Sciatic nerve (tissue), 2 donors: ENCODE measurements around the gene DNASE1. TPM values are rescaled to one million over a fixed set of nuclear protein-coding genes. Genes with fewer than 3 reads are reported as not detected.
"Not testable (repeated sequence)": the region's sequence is repeated elsewhere in the genome, so short reads cannot be mapped to it uniquely, and the experiment has no call there.

Experiments used
- ATAC-seq: fragments of 200-7000 bp; cut with Tn5 transposase; one replicate; pipeline ENCODE4 v1.9.1; 2020; ENCODE audit warnings: mild to moderate bottlenecking, moderate library complexity
- DNase-seq: peaks from one replicate; pipeline ENCODE4 v3.0.0-alpha.2; 2020; ENCODE audit warnings: low spot score
- intact Hi-C: fragments of 100-400 bp; cut with DNase I; formaldehyde crosslinking; loops from one replicate; pipeline ENCODE4 v1.14.2; 2022
- total RNA-seq: library from RNA; stranded (reverse); fragmentation: NEBNext Ultra II Directional; extraction: Animal tissue kit (Norgen Biotek cat#: 25700); gene quantifications from one replicate; pipeline ENCODE4 v1.2.1, GENCODE V29; 2021
- donor health status: DM: no; HTN: no; CAD: no.
- donor health status: DM: no; HTN: no; CAD: no.

Gene DNASE1
- total RNA-seq, 1 donor from 2014 or later = 24.7 TPM

DNA sequence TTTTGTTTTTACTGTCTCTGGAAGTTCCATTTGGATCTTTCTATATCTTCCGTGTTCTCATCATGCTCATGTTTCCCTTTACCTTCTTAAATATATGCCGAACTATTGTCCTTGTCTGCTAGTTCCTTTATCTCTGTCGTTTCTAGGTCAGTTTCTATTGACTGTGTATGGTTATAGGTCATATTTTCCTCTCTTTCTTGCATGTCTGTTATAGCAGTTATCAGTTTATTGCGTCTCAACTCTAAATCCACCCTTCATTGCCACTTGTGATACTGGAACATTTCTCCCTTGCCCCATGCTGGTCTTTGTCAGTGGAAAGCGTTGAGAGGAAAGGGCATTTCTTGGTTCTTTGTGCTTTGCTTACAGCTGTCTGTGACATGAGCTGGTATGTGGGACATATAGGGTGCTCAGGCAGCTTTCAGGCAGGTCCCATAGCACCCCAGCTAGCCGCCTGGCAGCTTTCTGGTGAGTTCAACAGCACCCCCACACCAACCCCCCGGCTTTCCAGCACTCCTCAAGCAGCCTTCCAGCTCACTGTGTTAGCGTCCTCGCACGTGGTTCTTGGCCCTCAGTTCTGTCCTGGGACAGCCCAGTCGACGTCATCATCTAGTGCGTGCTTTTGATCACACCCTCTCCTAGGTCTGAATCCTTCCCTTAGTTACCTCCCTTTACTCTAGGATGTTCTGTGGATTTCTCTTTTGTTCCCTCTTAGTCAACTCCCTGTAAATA lies 15.4 kb upstream of the DNASE1 start:
- intact Hi-C loops = no loop called here
- DNase-seq (no peak), ATAC-seq (no peak)

DNA sequence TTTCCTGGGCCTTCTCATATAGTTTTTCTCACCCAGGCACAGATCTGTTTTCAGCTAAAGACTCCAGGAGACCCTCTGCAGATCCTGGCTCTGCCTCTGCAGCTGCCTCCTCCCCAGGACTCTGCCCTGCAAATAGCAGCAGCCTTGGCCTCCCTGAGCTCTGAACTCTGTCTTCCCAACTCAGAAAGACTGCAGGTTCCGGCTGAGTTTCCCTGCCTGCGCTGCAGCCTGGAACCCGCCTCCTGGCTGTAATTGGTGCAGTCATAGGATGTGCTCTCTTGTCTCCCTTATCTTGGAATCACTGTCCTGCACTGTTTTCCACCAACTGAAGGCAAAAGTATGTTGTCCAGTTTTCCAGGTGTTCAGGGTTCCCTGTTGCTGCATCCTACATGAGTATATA lies 14.3 kb upstream of the DNASE1 start:
- intact Hi-C loops = no loop called here
- ATAC-seq (no peak), DNase-seq (no peak)

DNA sequence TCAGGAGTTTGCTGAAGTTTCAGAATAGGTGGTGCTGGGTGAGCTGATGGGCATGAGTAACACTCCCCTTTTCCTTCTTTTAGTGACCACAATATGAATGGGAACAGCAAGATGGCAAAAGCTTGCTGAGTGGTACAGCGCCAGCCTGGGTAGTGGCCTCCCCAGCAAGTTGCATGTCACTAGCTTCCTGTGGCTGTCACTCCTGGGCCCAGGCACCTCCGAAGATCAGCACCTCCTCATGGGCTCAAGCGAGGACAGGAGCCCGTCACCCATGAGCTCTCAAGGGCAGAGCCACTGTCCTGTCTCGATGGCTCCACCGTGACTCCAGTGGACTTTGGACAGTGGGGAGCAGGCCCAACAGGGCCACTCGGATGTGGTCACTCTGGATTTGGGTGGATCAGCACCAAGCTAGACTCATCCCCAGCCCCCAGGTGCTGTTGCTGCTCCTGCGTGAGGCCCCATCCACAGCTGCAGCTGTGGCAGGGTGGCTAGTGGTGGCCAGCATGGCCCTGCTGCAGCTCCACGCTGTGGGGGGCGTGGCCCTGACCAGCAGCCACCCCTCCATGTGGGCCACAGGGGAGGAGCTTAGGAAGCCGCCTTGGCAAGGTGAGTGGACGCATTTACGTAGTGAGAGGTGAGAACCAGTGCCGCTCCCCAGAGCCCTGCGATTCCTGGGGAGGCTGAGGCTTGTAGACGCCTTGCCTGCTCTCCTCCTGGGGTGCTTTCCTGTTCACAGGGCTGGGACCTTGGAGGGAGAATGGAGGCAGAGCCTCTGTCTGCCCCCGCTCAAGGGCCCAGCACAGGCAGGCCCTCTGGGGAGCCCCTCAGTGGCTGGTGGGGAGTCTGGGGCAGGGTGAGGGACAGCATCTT lies 13.6 kb upstream of the DNASE1 start:
- intact Hi-C loops = no loop called here
- no peak for ATAC-seq
- DNase-seq = no peak

DNA sequence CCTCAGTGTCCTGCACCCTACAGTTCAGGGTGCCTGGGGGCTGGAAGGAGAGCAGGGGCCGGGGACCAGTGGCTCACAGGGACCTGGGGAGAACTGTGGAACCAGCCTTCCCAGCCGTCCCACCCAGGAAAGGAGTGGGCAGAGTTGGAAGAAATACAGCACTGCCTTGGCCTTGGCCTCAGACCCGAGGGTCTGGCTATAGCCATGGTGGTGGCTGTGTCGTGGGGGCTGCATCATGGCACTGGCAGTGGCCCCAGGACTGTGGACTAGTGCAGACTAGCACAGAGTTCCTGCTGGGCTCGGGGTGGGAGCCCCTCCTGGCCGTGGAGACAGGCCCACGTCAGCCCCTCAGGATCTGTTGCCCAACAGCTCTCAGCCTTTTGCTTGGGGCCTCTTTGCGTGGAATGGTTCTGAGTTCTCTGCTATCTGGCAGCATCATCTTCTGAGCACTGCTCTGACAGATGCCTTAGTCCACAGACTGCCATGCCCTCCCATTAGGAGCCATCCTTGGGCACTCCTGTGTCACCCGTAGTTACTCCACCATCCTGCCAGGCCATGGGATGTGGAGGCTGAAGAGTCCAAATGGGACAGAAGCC lies 12.6 kb upstream of the DNASE1 start:
- intact Hi-C loops = no loop called here
- ATAC-seq (no peak), DNase-seq (no peak)

DNA sequence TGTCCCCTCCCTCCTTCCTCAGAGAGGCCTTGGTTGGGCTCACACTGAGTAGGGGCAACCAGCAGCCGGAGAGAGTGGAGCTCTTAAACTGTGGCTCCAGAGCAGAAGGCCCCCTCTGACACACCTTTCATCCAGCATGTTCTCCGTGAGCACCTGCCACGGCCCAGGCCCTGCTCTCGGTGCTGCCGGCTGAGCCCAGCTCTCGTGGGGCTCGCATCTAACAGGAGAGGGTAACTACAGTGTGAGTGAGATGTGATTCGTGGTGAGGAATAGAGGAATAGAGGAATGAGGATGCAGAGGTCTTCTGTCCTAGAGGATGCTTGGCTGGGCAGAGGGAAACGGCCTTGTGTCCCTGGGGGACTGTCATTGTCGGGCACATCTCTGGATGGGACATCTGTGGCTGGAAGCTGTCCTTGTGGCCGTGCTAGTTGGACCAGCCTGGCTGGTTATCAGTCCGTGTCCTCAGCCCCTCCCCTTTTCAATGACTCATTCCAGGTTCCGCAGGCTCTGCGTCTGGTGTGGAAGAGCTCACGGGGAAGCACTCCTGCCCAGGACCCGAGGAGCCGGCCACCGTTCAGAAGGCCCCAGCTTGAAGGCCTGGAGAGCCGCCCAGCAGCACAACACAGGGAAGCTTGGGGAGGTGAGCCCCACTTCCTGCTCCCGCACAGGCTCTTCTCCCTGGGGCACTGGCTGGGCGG lies 11.9 kb upstream of the DNASE1 start:
- intact Hi-C loops = no loop called here
- DNase-seq = no peak
- no peak for ATAC-seq

DNA sequence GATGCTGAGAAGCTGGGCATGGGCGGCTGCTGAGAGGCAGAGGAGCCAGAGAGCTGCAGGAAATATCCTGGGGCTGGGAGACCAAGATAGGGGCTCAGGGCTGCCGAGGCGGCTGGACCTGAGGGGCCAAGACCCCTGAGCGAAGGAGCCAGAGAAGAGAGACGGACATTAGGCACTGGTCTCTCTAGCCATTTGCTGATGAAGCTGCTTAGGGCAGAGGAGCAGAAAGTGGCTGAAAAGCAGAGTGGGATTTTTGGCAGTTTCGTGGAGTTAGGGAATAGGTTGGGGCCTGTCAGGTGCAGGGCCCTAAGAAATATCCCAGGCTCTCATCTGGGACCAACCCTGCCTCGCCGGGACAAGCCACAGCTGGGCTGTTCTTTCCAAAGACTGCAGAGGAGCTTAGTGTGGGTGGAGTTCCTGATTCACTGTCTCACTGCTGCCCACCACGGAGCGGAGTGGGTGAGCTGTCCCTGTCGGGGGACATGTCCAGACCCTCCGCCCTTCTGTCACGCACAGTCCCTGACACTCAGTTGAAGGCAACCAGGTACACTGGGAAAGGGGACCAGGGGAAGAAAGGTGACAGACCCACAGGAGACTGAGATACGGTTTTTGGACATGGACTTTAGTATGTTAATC lies 11.3 kb upstream of the DNASE1 start:
- DNase-seq = no peak
- intact Hi-C loops = no loop called here
- ATAC-seq = no peak

DNA sequence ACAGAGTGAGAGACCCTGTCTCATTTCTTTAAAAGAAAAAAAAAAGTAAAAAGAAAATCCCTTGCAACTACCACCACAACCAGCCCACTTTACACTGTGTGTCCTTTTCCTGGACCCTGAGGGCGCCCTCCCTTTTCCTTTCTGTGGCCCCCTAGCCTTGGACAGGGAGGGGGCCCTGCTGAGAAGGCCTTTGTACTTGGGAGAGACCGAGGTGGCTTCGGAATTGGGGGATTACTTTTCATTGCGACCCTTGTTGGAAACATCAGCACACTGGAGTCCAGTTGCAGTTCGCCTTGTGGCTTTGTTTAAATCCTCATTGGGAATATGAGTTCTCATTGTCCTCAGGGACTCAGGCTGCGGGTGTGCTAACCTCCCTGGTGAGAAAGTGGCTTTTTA lies 9.4 kb upstream of the DNASE1 start:
- intact Hi-C loops = no loop called here
- no peak for ATAC-seq
- no peak for DNase-seq

DNA sequence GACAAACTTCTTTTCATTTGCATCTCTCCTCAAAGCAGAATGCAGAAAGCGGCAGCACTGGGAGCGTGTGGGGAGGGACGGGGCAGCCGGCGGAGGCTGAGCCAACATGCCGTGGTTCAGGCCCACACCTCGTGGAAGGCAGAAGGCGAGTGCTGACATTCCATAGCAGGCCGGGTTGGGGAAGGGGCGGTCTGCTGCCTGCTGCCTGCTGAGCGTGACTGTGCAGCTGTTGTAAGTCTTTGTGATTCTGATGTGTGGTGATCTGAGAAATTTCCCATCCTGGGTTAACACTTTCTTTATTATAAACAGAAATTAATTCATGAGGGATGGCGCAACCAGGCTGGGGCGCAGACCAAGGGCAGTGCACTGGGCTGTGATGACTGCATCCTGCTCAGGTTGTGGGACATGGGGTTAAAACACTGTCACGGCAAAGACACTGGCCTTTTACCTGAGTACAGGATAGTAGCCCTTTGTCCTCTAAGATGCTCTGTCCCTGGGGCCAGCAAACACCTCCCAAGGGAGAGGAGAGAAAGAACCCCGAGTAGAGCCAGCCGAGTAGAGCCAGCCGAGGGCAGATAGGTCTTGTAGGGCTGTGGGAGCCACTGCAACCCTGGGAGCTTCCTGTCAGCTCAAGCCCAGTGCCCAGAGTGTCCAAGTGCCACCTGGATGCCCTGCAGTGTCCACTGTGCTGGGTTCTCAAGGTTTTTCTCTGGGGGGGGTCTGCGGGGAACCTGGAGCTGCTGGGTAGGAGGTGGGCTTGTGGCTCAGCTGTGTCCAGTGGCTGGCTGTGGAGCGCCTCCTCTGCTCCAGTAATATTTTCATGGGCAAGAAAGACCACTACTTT lies 8.8 kb upstream of the DNASE1 start:
- intact Hi-C loops = no loop called here
- DNase-seq (no peak), ATAC-seq (peak; percentile 38)

DNA sequence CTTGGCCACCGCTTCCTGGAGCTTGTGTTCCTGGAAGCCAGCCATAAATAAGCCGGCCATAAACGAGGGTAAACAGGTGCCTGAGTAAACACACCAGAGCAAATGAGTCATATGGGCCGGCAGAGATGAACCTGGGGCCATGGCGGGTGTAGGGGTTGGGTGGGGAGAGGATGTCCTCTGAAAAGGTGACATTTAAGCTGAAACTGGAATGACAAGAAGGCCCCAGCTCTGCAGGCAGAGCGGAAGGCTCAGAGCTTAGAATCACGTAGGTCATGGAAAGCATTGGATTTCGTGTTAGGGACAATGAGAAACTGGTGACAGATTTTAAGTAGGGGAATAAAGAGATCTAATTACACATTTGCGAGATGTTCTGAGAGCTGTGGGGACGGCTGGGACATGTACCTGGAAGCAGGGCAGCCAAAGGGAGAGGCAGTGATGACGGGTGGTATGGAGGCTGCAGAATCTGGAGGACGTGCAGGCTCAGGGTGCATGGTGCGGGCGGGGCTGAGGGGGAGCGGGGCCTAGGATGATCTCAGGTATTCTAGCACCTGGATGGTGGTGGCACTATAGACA lies 8.1 kb upstream of the DNASE1 start:
- no peak for DNase-seq
- no peak for ATAC-seq
- intact Hi-C loops = no loop called here

DNA sequence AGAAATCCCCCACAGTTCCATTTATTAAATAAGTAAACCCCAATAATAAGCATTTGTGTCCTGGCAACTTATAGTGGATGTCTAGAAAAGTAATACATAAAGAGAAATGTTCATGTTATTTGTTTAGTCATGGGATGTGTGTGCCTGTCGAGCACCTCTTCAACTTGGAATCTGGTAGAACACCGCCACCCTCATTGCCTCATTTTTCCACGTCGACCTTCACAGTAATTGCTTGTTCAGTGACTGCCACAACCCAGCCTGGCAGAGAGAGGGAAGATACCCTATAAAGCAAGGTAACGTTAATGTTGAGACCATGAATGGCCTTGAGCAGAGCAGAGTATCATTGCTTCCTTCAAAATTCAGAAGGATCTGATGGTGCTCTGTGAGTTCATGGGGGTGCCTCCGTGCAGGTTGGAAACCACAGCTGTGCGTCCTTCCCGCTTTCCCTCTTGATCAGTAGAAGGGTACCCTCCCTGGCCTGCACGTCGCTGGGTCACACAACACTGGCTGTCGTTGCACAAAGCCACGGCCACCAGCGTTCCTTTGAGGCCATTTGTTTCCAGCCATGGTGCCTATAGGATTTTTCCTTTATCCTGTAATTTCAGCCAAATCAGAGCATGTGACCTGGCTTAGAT lies 3.7 kb upstream of the DNASE1 start:
- peak; percentile 34 for DNase-seq
- intact Hi-C loops = no loop called here
- ATAC-seq = no peak

DNA sequence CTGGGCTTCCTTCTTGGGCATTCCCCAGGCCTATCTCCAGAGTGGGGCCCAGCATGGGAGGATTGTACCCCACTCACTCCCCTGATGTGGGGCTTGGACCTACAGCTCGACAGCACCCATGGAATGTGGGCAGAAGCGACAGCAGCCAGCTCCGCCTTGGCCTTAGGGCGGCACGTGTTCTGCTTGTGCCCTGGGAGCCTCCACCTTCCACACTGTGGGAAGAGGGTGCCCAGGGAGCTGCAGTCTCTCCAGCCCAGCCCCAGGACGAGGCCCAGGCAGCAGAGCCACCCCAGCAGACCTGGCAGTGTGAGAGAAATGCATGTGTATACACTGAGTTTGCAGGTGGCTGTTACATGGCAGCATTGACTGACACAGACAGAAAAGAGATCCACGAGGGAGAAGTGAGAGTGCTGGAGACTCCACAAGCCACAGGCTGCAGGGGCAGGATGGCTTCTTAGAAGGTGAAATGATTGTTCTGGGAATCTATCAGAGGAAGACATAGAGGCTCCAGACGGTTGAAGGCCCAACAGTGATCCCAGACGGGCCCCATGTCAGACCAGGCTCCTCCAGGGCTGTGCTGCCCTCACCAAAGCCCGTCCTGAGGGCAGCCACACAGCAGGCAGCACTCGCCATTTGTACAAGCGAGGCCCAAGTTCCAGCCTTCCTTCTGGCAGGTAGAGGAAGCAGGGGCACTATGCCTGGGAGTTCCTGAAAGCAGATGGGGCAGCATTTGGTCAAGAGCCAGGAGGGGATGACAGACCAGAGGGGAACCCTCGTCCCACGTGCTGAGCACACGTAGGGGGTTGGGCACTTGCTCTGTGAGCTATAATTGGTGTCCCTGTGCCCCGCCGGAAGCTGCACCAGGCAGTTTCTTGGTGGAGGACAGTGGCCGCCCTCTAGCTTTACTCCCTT lies 2.8 kb upstream of the DNASE1 start:
- DNase-seq (peak; percentile 45), ATAC-seq (no peak)
- intact Hi-C loops = no loop called here

DNA sequence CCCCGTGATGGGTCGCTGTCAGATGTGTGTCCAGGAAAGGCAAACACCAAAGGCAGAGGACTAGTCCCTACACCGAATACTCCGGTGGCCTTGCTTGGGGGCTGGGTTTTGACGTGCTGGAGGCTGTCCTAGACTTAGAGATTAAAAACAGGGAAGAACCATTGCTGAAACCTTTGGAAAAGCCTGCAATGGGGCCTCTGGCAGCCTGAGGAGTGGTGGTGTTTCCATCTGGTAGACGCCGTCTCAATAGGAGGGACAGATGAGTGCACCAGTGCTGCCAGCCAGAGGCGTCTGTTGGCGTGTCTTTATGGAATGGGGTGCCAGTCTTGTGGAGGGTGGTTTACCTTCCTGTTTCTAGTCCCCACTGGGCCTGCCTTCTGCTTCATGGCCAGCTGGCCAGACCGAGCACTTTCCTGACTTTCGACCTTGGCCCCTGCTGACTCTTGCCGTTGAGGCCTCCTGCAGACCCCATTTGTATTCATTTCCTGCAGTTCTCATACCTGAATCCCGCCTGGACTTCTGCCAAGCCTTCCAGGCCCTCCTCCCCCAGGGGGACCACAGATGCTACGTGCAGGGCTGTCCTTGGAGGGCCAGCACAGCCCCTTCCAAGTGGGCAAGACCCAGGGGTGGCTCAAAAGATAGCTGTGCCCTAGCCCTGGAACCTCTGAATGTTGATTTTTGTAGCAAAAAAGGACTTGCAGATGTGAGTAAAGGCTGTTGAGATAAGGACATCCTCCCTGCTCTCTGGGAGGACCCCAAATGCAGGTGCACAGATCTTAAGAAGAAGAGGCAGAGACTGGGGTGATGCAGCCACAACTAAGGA lies 1.9 kb upstream of the DNASE1 start:
- no peak for ATAC-seq
- intact Hi-C loops = no loop called here
- peak; percentile 52 for DNase-seq

DNA sequence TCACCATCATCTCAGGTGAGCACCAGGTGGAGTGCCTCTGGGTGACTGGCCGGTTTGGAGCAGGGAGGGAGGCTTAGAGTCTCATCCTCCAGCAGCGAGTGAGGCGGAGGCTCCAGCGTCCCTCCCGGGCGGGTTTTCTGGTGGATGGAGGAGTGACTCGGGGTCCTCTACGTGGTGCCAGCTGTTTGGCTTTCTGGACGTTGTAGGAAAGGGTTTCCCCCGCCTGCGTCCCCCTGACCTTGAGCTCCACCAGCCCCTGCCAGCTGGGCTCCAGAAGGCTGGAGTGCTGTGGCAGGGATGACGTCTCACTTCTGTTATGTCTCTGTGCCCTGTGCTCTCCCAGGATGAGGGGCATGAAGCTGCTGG lies 522 bp downstream of the DNASE1 start:
- DNase-seq (peak; percentile 54), ATAC-seq (no peak)
- intact Hi-C loops = no loop called here

DNA sequence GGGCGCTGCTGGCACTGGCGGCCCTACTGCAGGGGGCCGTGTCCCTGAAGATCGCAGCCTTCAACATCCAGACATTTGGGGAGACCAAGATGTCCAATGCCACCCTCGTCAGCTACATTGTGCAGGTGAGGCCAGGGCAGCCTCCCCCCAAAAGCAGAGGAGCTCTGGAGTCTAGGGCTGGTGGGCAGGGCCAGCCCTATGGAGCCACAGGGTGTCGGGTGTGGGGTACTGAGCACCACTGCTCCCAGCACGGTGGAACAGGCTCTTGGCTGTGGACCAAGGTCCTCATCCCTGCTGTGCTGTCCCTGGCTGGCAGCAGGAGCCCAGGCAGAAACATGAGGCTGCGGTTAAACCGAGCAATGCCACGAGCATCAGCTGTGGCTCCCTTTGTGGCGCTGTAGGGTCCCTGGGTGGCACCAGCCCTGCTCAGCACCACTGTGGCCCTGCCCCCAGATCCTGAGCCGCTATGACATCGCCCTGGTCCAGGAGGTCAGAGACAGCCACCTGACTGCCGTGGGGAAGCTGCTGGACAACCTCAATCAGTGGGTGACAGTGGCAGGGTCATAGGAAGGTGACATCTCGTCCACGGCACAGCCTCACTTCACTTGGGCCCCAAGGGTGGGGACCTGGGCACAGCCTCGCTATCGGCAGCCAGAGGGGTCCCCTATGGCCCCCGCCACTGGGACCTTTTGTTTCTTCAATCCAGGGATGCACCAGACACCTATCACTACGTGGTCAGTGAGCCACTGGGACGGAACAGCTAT lies 1.1 kb downstream of the DNASE1 start:
- no peak for ATAC-seq
- intact Hi-C loops = no loop called here
- DNase-seq = peak; percentile 42

DNA sequence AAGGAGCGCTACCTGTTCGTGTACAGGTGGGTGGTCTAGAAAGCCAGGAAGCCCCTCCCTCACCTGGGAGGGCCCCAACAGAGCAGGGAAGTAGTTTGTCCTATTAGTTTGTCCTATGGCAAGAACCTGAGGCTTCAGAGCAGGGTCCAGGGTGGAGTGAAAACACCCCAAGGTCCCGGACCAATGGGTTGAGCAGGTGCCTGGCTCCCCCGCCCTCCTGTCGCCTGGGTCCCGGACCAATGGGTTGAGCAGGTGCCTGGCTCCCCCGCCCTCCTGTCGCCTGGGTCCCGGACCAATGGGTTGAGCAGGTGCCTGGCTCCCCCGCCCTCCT lies 1.6 kb downstream of the DNASE1 start:
- peak; percentile 22 for DNase-seq
- intact Hi-C loops, ATAC-seq: not testable (repeated sequence)
